SK-N-MC (cell line): ENCODE results near the gene UPK3B.
"Not testable (repeated sequence)": the region's sequence is repeated elsewhere in the genome, so short reads cannot be mapped to it uniquely, and the experiment has no call there.

Experiments
- EZH2 ChIP-seq: fragments of 200-600 bp; sonication (generic); IDR thresholded peaks from one replicate; pipeline ENCODE4 v1.6.1; 2017; ENCODE audit warnings: antibody characterized with exemption
- FOXP2 ChIP-seq: optimal IDR thresholded peaks from 2 replicates; pipeline ENCODE3; 2011; ENCODE audit warnings: mild to moderate bottlenecking, moderate library complexity; ENCODE audit not compliant: insufficient read depth; ENCODE audit errors: extremely low read length, control extremely low read depth
- POLR2AphosphoS5 ChIP-seq: IDR thresholded peaks from 2 replicates; pipeline ENCODE4 v1.6.1; 2012; ENCODE audit warnings: mild to moderate bottlenecking, low read depth, low read length, borderline replicate concordance

- TF ChIP-seq POLR2AphosphoS5, EZH2, FOXP2: not testable (repeated sequence)
These were observed 5.8 kb upstream of the UPK3B start for GRCh38 chr7:76504351-76505167.
